ENCODE data around the gene STMND1.

GRCh38 chr6:17152703-17153102 is 50.9 kb downstream of the STMND1 start:
- TF ChIP-seq, protein P1, sequence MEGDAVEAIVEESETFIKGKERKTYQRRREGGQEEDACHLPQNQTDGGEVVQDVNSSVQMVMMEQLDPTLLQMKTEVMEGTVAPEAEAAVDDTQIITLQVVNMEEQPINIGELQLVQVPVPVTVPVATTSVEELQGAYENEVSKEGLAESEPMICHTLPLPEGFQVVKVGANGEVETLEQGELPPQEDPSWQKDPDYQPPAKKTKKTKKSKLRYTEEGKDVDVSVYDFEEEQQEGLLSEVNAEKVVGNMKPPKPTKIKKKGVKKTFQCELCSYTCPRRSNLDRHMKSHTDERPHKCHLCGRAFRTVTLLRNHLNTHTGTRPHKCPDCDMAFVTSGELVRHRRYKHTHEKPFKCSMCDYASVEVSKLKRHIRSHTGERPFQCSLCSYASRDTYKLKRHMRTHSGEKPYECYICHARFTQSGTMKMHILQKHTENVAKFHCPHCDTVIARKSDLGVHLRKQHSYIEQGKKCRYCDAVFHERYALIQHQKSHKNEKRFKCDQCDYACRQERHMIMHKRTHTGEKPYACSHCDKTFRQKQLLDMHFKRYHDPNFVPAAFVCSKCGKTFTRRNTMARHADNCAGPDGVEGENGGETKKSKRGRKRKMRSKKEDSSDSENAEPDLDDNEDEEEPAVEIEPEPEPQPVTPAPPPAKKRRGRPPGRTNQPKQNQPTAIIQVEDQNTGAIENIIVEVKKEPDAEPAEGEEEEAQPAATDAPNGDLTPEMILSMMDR (conservative IDR thresholded peaks at IDR 0.05; ENCODE audit: low read depth in 2 of 2), result no peak
- TF ChIP-seq JUNB (IDR thresholded peaks at IDR 0.05; ENCODE audit: unreplicated experiment), result no peak
- TF ChIP-seq EZH2phosphoT487 (IDR thresholded peaks at IDR 0.05; ENCODE audit: unreplicated experiment), result no peak
- TF ChIP-seq, protein P2, sequence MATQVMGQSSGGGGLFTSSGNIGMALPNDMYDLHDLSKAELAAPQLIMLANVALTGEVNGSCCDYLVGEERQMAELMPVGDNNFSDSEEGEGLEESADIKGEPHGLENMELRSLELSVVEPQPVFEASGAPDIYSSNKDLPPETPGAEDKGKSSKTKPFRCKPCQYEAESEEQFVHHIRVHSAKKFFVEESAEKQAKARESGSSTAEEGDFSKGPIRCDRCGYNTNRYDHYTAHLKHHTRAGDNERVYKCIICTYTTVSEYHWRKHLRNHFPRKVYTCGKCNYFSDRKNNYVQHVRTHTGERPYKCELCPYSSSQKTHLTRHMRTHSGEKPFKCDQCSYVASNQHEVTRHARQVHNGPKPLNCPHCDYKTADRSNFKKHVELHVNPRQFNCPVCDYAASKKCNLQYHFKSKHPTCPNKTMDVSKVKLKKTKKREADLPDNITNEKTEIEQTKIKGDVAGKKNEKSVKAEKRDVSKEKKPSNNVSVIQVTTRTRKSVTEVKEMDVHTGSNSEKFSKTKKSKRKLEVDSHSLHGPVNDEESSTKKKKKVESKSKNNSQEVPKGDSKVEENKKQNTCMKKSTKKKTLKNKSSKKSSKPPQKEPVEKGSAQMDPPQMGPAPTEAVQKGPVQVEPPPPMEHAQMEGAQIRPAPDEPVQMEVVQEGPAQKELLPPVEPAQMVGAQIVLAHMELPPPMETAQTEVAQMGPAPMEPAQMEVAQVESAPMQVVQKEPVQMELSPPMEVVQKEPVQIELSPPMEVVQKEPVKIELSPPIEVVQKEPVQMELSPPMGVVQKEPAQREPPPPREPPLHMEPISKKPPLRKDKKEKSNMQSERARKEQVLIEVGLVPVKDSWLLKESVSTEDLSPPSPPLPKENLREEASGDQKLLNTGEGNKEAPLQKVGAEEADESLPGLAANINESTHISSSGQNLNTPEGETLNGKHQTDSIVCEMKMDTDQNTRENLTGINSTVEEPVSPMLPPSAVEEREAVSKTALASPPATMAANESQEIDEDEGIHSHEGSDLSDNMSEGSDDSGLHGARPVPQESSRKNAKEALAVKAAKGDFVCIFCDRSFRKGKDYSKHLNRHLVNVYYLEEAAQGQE (IDR thresholded peaks at IDR 0.05; ENCODE audit: unreplicated experiment), result no peak
- TF ChIP-seq EZH2 (IDR thresholded peaks at IDR 0.05; ENCODE audit: low read depth, unreplicated experiment), result no peak

All from GM23338 (cell line).